Neutrophil (primary cell): ENCODE data around the gene B3GNT3.

Experiments used
- H3K27ac ChIP-seq: fragments of 200-600 bp; sonication (generic); 2 replicates; pipeline ENCODE4 v1.5.1; 2016; ENCODE audit warnings: mild to moderate bottlenecking, moderate library complexity
- H3K27me3 ChIP-seq: fragments of 200-600 bp; sonication (generic); 2 replicates; pipeline ENCODE4 v1.6.0; 2016; ENCODE audit warnings: mild to moderate bottlenecking
- H3K36me3 ChIP-seq: fragments of 200-600 bp; sonication (generic); 2 replicates; pipeline ENCODE4 v1.5.1; 2017
- H3K4me1 ChIP-seq, 2 experiments: fragments of 200-600 bp in 1 of 2; sonication (generic) in 1 of 2; 1 replicate in 1 of 2; 2 replicates in 1 of 2; pipeline versions ENCODE4 v1.5.1 to v1.6.1; 2013 to 2016; ENCODE audit warnings: low read depth in 1 of 2, low read length in 1 of 2, mild to moderate bottlenecking in 1 of 2, moderate library complexity in 1 of 2; ENCODE audit not compliant: control insufficient read depth in 1 of 2, insufficient read depth in 1 of 2
- H3K4me3 ChIP-seq, 2 experiments: fragments of 200-600 bp in 1 of 2; sonication (generic) in 1 of 2; 1 replicate in 1 of 2; 2 replicates in 1 of 2; pipeline ENCODE4 v1.5.1; 2013 to 2016; ENCODE audit warnings: low read depth in 1 of 2, low read length in 1 of 2, mild to moderate bottlenecking in 1 of 2, moderate library complexity in 1 of 2
- H3K9me3 ChIP-seq: fragments of 200-600 bp; sonication (generic); 2 replicates; pipeline ENCODE4 v1.5.1; 2016
- CTCF ChIP-seq: fragments of 200-600 bp; sonication (generic); IDR thresholded peaks from 2 replicates; pipeline ENCODE4 v1.5.1; 2016; ENCODE audit warnings: antibody characterized with exemption

Gene B3GNT3

GRCh38 chr19:17840019-17840418, 45.1 kb downstream of the B3GNT3 start:
- Histone ChIP-seq H3K36me3 (peaks cover 89% of the 10 kb centered on the region), H3K4me1 (peaks cover 8 to 20% of the 10 kb centered on the region in 2 experiments), H3K27me3 (no peaks in the 10 kb centered on the region), H3K9me3 (no peaks in the 10 kb centered on the region), H3K27ac (no peak overlapping the region), H3K4me3 (no peak overlapping the region)
- TF ChIP-seq CTCF = no peak

GRCh38 chr19:17841371-17841809, 46.5 kb downstream of the B3GNT3 start:
- Histone ChIP-seq H3K36me3 (peaks cover 77% of the 10 kb centered on the region), H3K27ac (no peak overlapping the region), H3K4me1 (peaks cover 21 to 34% of the 10 kb centered on the region in 2 experiments), H3K27me3 (no peaks in the 10 kb centered on the region), H3K4me3 (no peak overlapping the region), H3K9me3 (no peaks in the 10 kb centered on the region)
- TF ChIP-seq CTCF = no peak

- Histone ChIP-seq H3K9me3 (no peaks in the 10 kb centered on the region), H3K4me3 (no peak overlapping the region), H3K27me3 (no peaks in the 10 kb centered on the region), H3K27ac (no peak overlapping the region), H3K4me1 (peaks cover 28 to 40% of the 10 kb centered on the region in 2 experiments), H3K36me3 (peaks cover 71% of the 10 kb centered on the region)
- no peak for TF ChIP-seq CTCF
These were observed 47.1 kb downstream of the B3GNT3 start for GRCh38 chr19:17841810-17842662.

GRCh38 chr19:17842663-17843291, 47.8 kb downstream of the B3GNT3 start:
- Histone ChIP-seq H3K4me3 (no peak overlapping the region), H3K36me3 (peaks cover 63% of the 10 kb centered on the region), H3K9me3 (no peaks in the 10 kb centered on the region), H3K27ac (no peak overlapping the region), H3K4me1 (peaks cover 35 to 43% of the 10 kb centered on the region in 2 experiments), H3K27me3 (no peaks in the 10 kb centered on the region)
- TF ChIP-seq CTCF = no peak

- TF ChIP-seq CTCF = no peak
- Histone ChIP-seq H3K4me3 (no peak overlapping the region), H3K27me3 (no peaks in the 10 kb centered on the region), H3K36me3 (peaks cover 58% of the 10 kb centered on the region), H3K9me3 (no peaks in the 10 kb centered on the region), H3K4me1 (peaks cover 40 to 48% of the 10 kb centered on the region in 2 experiments), H3K27ac (peak overlapping the region; percentile 8)
These were observed 48.4 kb downstream of the B3GNT3 start for GRCh38 chr19:17843292-17843827.
